Upper lobe of right lung (tissue), 1 donor: ENCODE results near the gene COL16A1. TPM values are rescaled to one million over a fixed set of nuclear protein-coding genes. Genes with fewer than 3 reads are reported as not detected.

Experiments
- ATAC-seq: fragments of 200-7000 bp; cut with Tn5 transposase; one replicate; pipeline ENCODE4 v1.9.1; 2020; ENCODE audit warnings: mild to moderate bottlenecking, moderate library complexity
- DNase-seq: peaks from one replicate; pipeline ENCODE4 v3.0.0-alpha.2; 2020
- H3K27ac ChIP-seq: fragments of 200-600 bp; one replicate; pipeline ENCODE4 v1.8.0; 2022
- H3K27me3 ChIP-seq: fragments of 200-600 bp; one replicate; pipeline ENCODE4 v1.8.0; 2022; ENCODE audit warnings: mild to moderate bottlenecking
- H3K36me3 ChIP-seq: fragments of 200-600 bp; one replicate; pipeline ENCODE4 v1.8.0; 2022
- H3K4me1 ChIP-seq: fragments of 200-600 bp; one replicate; pipeline ENCODE4 v1.8.0; 2022
- H3K4me3 ChIP-seq: fragments of 200-600 bp; one replicate; pipeline ENCODE4 v1.8.0; 2022; ENCODE audit warnings: mild to moderate bottlenecking
- H3K9me3 ChIP-seq: fragments of 200-600 bp; one replicate; pipeline ENCODE4 v1.8.0; 2022
- CTCF ChIP-seq: fragments of 200-600 bp; IDR thresholded peaks from one replicate; pipeline ENCODE4 v1.8.0; 2022; ENCODE audit warnings: antibody characterized with exemption
- intact Hi-C: fragments of 100-400 bp; cut with DNase I; formaldehyde crosslinking; loops from one replicate; pipeline ENCODE4 v1.11.0; 2022
- total RNA-seq: library from RNA; stranded (reverse); fragmentation: NEBNext Ultra II Directional; extraction: Animal tissue kit (Norgen Biotek cat#: 25700); gene quantifications from one replicate; pipeline ENCODE4 v1.2.1, GENCODE V29; 2021
- donor health status: DM: no; HTN: yes; CAD: no; lungs with severe emphysema.

Gene COL16A1
- total RNA-seq, 1 donor from 2014 or later = 28.9 TPM

- Histone ChIP-seq H3K27ac (peak overlapping the region; percentile 100), H3K4me1 (peaks cover 51% of the 10 kb centered on the region), H3K27me3 (no peaks in the 10 kb centered on the region), H3K9me3 (no peaks in the 10 kb centered on the region), H3K36me3 (no peaks in the 10 kb centered on the region), H3K4me3 (peak overlapping the region; percentile 97)
- TF ChIP-seq CTCF = no peak
- intact Hi-C loops = no loop called here
- DNase-seq (no peak), ATAC-seq (no peak)
Measured at GRCh38 chr1:31643976-31644559, 59.7 kb downstream of the COL16A1 start.

GRCh38 chr1:31642897-31643296, 60.9 kb downstream of the COL16A1 start:
- no peaks in the 10 kb centered on the region for H3K9me3 ChIP-seq
- TF ChIP-seq CTCF = no peak
- peaks cover 63% of the 10 kb centered on the region for H3K4me1 ChIP-seq
- H3K27ac ChIP-seq = no peak overlapping the region
- H3K4me3 ChIP-seq = no peak overlapping the region
- H3K36me3 ChIP-seq = no peaks in the 10 kb centered on the region
- DNase-seq (no peak), ATAC-seq (no peak)
- intact Hi-C loops = no loop called here
- no peaks in the 10 kb centered on the region for H3K27me3 ChIP-seq

- H3K4me3 ChIP-seq = no peak overlapping the region
- intact Hi-C loops = no loop called here
- H3K9me3 ChIP-seq = no peaks in the 10 kb centered on the region
- no peak for DNase-seq
- H3K4me1 ChIP-seq = peaks cover 66% of the 10 kb centered on the region
- no peak for ATAC-seq
- no peak overlapping the region for H3K27ac ChIP-seq
- H3K27me3 ChIP-seq = no peaks in the 10 kb centered on the region
- no peaks in the 10 kb centered on the region for H3K36me3 ChIP-seq
- no peak for TF ChIP-seq CTCF
Measured at GRCh38 chr1:31642366-31642765, 61.5 kb downstream of the COL16A1 start.

GRCh38 chr1:31640964-31641363, 62.9 kb downstream of the COL16A1 start:
- DNase-seq = no peak
- H3K27ac ChIP-seq = no peak overlapping the region

GRCh38 chr1:31640179-31640578, 63.6 kb downstream of the COL16A1 start:
- peaks cover 67% of the 10 kb centered on the region for H3K4me1 ChIP-seq
- H3K9me3 ChIP-seq = no peaks in the 10 kb centered on the region
- no peak overlapping the region for H3K4me3 ChIP-seq
- no peaks in the 10 kb centered on the region for H3K27me3 ChIP-seq
- intact Hi-C loops = no loop called here
- H3K27ac ChIP-seq = peak overlapping the region; percentile 8
- DNase-seq = no peak
- TF ChIP-seq CTCF = no peak
- peaks cover 5% of the 10 kb centered on the region for H3K36me3 ChIP-seq
- ATAC-seq = no peak

More at GRCh38 chr1:31640964-31641363, 62.9 kb downstream of the COL16A1 start:
- intact Hi-C loops = no loop called here
- H3K9me3 ChIP-seq = no peaks in the 10 kb centered on the region
- H3K4me3 ChIP-seq = no peak overlapping the region
- no peaks in the 10 kb centered on the region for H3K36me3 ChIP-seq
- H3K4me1 ChIP-seq = peaks cover 73% of the 10 kb centered on the region
- ATAC-seq = no peak
- no peak for TF ChIP-seq CTCF
- H3K27me3 ChIP-seq = no peaks in the 10 kb centered on the region

- Histone ChIP-seq H3K27ac (no peak overlapping the region), H3K4me3 (no peak overlapping the region), H3K9me3 (no peaks in the 10 kb centered on the region), H3K36me3 (peaks cover 11% of the 10 kb centered on the region), H3K27me3 (no peaks in the 10 kb centered on the region), H3K4me1 (peaks cover 67% of the 10 kb centered on the region)
- no peak for TF ChIP-seq CTCF
- intact Hi-C loops = no loop called here
- DNase-seq (no peak), ATAC-seq (no peak)
Measured at GRCh38 chr1:31639543-31639942, 64.3 kb downstream of the COL16A1 start.
